Measurements from ENCODE around the gene NFATC1. TPM values are rescaled to one million over a fixed set of nuclear protein-coding genes. Genes with fewer than 3 reads are reported as not detected.
A peak's percentile ranks its signal among the peaks of the same experiment; 100 is the strongest.
"Not testable (repeated sequence)": the region's sequence is repeated elsewhere in the genome, so short reads cannot be mapped to it uniquely, and the experiment has no call there.

NFATC1 gene
- total RNA-seq, 1 donor from 2014 or later, result 18.5 TPM

- ATAC-seq (no peak), DNase-seq (ENCODE audit: missing footprints) (peak; percentile 39)
- intact Hi-C loops (cut with DNase I), result no loop called here
Measured at GRCh38 chr18:79373736-79374135, 22.0 kb upstream of the NFATC1 start.

GRCh38 chr18:79374408-79375171, 21.1 kb upstream of the NFATC1 start:
- ATAC-seq (no peak), DNase-seq (ENCODE audit: missing footprints) (peak; percentile 44)
- intact Hi-C loops (cut with DNase I), result no loop called here

GRCh38 chr18:79375441-79376154, 20.1 kb upstream of the NFATC1 start:
- intact Hi-C loops (cut with DNase I), result no loop called here
- DNase-seq (ENCODE audit: missing footprints) (peak; percentile 13), ATAC-seq (no peak)

- DNase-seq (ENCODE audit: missing footprints), result peak; percentile 23
- ATAC-seq; intact Hi-C loops (cut with DNase I): not testable (repeated sequence)
Measured at GRCh38 chr18:79376661-79377060, 19.1 kb upstream of the NFATC1 start.

- DNase-seq (ENCODE audit: missing footprints) (peak; percentile 59), ATAC-seq (no peak)
- intact Hi-C loops (cut with DNase I), result no loop called here
Measured at GRCh38 chr18:79377187-79377891, 18.4 kb upstream of the NFATC1 start.

- peak; percentile 89 for DNase-seq (ENCODE audit: missing footprints)
- intact Hi-C loops (cut with DNase I), result loop anchor here (1.0 kb wide), 1 partner anchor 150 kb away; no protein-coding TSS in a partner anchor
- peak; percentile 86 for ATAC-seq
Measured at GRCh38 chr18:79378536-79379250, 17.0 kb upstream of the NFATC1 start.

GRCh38 chr18:79379251-79379905, 16.4 kb upstream of the NFATC1 start:
- ATAC-seq (no peak), DNase-seq (ENCODE audit: missing footprints) (peak; percentile 5)
- intact Hi-C loops (cut with DNase I), result loop anchor here (1.0 kb wide), 1 partner anchor 149 kb away; no protein-coding TSS in a partner anchor

GRCh38 chr18:79379931-79380815, 15.6 kb upstream of the NFATC1 start:
- ATAC-seq (no peak), DNase-seq (ENCODE audit: missing footprints) (peak; percentile 67)
- intact Hi-C loops (cut with DNase I), result loop anchor here (1.0 kb wide), 1 partner anchor 148 kb away; no protein-coding TSS in a partner anchor

GRCh38 chr18:79380816-79381806, 14.6 kb upstream of the NFATC1 start:
- DNase-seq (ENCODE audit: missing footprints) (peak; percentile 82), ATAC-seq (peak; percentile 24)
- intact Hi-C loops (cut with DNase I), result loop anchor here (1.0 kb wide), 1 partner anchor 263 kb away; no protein-coding TSS in a partner anchor

GRCh38 chr18:79381811-79382311, 13.9 kb upstream of the NFATC1 start:
- peak; percentile 13 for DNase-seq (ENCODE audit: missing footprints)
- intact Hi-C loops (cut with DNase I), result loop anchor here (1.0 kb wide), 1 partner anchor 262 kb away; no protein-coding TSS in a partner anchor
- no peak for ATAC-seq

- peak; percentile 73 for DNase-seq (ENCODE audit: missing footprints)
- intact Hi-C loops (cut with DNase I), result no loop called here
- ATAC-seq, result no peak
Measured at GRCh38 chr18:79382681-79383387, 12.9 kb upstream of the NFATC1 start.

- intact Hi-C loops (cut with DNase I), result no loop called here
- peak; percentile 58 for DNase-seq (ENCODE audit: missing footprints)
Measured at GRCh38 chr18:79383388-79384056, 12.2 kb upstream of the NFATC1 start.

GRCh38 chr18:79384151-79384807, 11.5 kb upstream of the NFATC1 start:
- peak; percentile 64 for DNase-seq (ENCODE audit: missing footprints)
- no peak for ATAC-seq
- intact Hi-C loops (cut with DNase I), result no loop called here

More at GRCh38 chr18:79383388-79384056, 12.2 kb upstream of the NFATC1 start:
- no peak for ATAC-seq

GRCh38 chr18:79384834-79385233, 10.9 kb upstream of the NFATC1 start:
- intact Hi-C loops (cut with DNase I), result no loop called here
- DNase-seq (ENCODE audit: missing footprints), result peak; percentile 43
- no peak for ATAC-seq
